Sigmoid colon (tissue), 4 donors: ENCODE measurements around the gene THOC2.
"Not testable (repeated sequence)": the region's sequence is repeated elsewhere in the genome, so short reads cannot be mapped to it uniquely, and the experiment has no call there.

Experiments
- EP300 ChIP-seq, 4 donors: sonication (generic); formaldehyde crosslinking; IDR thresholded peaks; one replicate each; pipeline ENCODE4 v1.6.1; 2017; ENCODE audit warnings: antibody characterized with exemption in 4 of 4
- POLR2A ChIP-seq, 2 donors: fragments of 450-650 bp; IDR thresholded peaks; one replicate each; pipeline ENCODE4 v1.6.1; 2016; ENCODE audit warnings: antibody characterized with exemption in 2 of 2, mild to moderate bottlenecking in 2 of 2, moderate library complexity in 2 of 2
- TF ChIP-seq, protein P1 (sequence below), 4 experiments: fragments of 450-650 bp in 3 of 4; fragments of 200-600 bp in 1 of 4; IDR thresholded peaks; one replicate each; pipeline ENCODE4 v1.5.1; 2016 to 2019; ENCODE audit warnings: antibody characterized with exemption in 4 of 4, mild to moderate bottlenecking in 3 of 4, moderate library complexity in 2 of 4

DNA sequence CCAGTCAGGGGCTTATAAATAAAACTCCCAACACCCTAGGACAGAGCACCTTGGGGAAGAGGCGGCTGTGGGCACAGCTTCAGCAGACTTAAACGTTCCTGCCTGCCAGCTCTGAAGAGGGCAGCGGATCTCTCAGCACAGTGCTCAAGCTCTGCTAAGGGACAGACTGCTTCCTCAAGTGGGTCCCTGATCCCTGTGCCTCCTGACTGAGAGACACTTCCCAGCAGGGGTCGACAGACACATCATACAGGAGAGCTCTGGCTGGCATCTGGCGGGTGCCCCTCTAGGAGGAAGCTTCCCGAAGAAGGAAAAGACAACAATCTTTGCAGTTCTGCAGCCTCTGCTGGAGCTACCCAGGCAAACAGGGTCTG, 84.1 kb downstream of the THOC2 start:
- TF ChIP-seq, protein P1, sequence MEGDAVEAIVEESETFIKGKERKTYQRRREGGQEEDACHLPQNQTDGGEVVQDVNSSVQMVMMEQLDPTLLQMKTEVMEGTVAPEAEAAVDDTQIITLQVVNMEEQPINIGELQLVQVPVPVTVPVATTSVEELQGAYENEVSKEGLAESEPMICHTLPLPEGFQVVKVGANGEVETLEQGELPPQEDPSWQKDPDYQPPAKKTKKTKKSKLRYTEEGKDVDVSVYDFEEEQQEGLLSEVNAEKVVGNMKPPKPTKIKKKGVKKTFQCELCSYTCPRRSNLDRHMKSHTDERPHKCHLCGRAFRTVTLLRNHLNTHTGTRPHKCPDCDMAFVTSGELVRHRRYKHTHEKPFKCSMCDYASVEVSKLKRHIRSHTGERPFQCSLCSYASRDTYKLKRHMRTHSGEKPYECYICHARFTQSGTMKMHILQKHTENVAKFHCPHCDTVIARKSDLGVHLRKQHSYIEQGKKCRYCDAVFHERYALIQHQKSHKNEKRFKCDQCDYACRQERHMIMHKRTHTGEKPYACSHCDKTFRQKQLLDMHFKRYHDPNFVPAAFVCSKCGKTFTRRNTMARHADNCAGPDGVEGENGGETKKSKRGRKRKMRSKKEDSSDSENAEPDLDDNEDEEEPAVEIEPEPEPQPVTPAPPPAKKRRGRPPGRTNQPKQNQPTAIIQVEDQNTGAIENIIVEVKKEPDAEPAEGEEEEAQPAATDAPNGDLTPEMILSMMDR (IDR thresholded peaks at IDR 0.05), result not testable (repeated sequence)
- not testable (repeated sequence) for TF ChIP-seq EP300, POLR2A (IDR thresholded peaks at IDR 0.05)
